ENCODE measurements around the gene GXYLT2. TPM values are rescaled to one million over a fixed set of nuclear protein-coding genes. Genes with fewer than 3 reads are reported as not detected.

Gene GXYLT2
- total and polyA plus RNA-seq, 10 of the 15 experiments (the other 5 are each of a cell fraction or from before 2014, with no cell fraction given): 0.27 to 2.6 (median 0.78) TPM

DNA sequence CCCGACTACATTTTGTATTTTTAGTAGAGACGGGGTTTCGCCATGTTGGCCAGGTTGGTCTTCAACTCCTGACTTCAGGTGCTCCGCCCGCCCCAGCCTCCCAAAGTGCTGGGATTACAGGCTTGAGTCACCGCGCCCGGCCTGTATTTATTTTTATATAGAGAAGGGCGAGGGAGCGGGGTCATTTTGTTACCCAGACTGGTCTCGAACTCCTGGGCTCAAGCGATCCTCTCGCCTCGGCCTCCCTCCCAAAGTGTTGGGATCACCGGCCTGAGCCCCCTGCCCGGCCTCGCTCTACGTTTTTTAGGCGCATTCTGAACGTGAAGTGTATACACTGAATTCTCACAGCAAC is 108.3 kb downstream of the GXYLT2 start:
- in situ Hi-C loops (cut with MboI): no loop called here
- H3K9ac ChIP-seq (ENCODE audit: control insufficient read depth, insufficient read depth, low read length): peak overlapping the region; percentile 80
- TF ChIP-seq, protein P1, sequence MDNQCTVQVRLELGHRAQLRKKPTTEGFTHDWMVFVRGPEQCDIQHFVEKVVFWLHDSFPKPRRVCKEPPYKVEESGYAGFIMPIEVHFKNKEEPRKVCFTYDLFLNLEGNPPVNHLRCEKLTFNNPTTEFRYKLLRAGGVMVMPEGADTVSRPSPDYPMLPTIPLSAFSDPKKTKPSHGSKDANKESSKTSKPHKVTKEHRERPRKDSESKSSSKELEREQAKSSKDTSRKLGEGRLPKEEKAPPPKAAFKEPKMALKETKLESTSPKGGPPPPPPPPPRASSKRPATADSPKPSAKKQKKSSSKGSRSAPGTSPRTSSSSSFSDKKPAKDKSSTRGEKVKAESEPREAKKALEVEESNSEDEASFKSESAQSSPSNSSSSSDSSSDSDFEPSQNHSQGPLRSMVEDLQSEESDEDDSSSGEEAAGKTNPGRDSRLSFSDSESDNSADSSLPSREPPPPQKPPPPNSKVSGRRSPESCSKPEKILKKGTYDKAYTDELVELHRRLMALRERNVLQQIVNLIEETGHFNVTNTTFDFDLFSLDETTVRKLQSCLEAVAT (IDR thresholded peaks at IDR 0.05): 0 out of 2 replicates have a peak, but pooled peaks have one; percentile 46
- TF ChIP-seq MTA2 (IDR thresholded peaks at IDR 0.05; ENCODE audit: low read depth): peak; percentile 18; the same call in 1 of the 2 replicates
- TF ChIP-seq, protein P2, sequence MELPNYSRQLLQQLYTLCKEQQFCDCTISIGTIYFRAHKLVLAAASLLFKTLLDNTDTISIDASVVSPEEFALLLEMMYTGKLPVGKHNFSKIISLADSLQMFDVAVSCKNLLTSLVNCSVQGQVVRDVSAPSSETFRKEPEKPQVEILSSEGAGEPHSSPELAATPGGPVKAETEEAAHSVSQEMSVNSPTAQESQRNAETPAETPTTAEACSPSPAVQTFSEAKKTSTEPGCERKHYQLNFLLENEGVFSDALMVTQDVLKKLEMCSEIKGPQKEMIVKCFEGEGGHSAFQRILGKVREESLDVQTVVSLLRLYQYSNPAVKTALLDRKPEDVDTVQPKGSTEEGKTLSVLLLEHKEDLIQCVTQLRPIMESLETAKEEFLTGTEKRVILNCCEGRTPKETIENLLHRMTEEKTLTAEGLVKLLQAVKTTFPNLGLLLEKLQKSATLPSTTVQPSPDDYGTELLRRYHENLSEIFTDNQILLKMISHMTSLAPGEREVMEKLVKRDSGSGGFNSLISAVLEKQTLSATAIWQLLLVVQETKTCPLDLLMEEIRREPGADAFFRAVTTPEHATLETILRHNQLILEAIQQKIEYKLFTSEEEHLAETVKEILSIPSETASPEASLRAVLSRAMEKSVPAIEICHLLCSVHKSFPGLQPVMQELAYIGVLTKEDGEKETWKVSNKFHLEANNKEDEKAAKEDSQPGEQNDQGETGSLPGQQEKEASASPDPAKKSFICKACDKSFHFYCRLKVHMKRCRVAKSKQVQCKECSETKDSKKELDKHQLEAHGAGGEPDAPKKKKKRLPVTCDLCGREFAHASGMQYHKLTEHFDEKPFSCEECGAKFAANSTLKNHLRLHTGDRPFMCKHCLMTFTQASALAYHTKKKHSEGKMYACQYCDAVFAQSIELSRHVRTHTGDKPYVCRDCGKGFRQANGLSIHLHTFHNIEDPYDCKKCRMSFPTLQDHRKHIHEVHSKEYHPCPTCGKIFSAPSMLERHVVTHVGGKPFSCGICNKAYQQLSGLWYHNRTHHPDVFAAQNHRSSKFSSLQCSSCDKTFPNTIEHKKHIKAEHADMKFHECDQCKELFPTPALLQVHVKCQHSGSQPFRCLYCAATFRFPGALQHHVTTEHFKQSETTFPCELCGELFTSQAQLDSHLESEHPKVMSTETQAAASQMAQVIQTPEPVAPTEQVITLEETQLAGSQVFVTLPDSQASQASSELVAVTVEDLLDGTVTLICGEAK (IDR thresholded peaks at IDR 0.05; ENCODE audit: borderline replicate concordance): peak; percentile 47; the same call in 1 of the 2 replicates
- no peak for TF ChIP-seq STAT3 (IDR thresholded peaks at IDR 0.05; ENCODE audit: low read depth, low read length)
- ATAC-seq (no peak), DNase-seq (ENCODE audit: low read depth, low spot score) (no peak), FAIRE-seq (no peak)
- H3K4me1 ChIP-seq (ENCODE audit: control insufficient read depth, insufficient read depth, low read length): peaks cover 4% of the 10 kb centered on the region
- peak overlapping the region; percentile 90 for H3K27ac ChIP-seq (ENCODE audit: control insufficient read depth, insufficient read depth)
- H4K20me1 ChIP-seq (ENCODE audit: control insufficient read depth, insufficient read depth): no peaks in the 10 kb centered on the region
- H3K4me2 ChIP-seq (ENCODE audit: control insufficient read depth, insufficient read depth): peak overlapping the region; percentile 97
- peak overlapping the region; percentile 97 for H2AFZ ChIP-seq (ENCODE audit: control insufficient read depth, low read depth, low read length)
- CTCF ChIA-PET: interaction anchor here (0.5 to 7.2 kb wide), 4 partner anchors 13 to 61 kb away, joined by 3 to 88 read pairs (median 16); no protein-coding TSS in a partner anchor
- SMC1A ChIA-PET (ENCODE audit: uncharacterized antibody, unreplicated experiment): interaction anchor here (1.0 to 6.6 kb wide), 6 partner anchors 15 to 145 kb away, joined by 3 to 62 read pairs (median 4); no protein-coding TSS in a partner anchor
- 79% methylated on average over 20 of the region's 20 CpGs for WGBS (ENCODE audit: insufficient coverage, insufficient replicate concordance, low lambda C conversion rate, missing lambda C conversion rate)
- intact Hi-C loops (cut with micrococcal nuclease; ENCODE audit: unreplicated experiment): loop anchor here (2.0 to 5.0 kb wide), 5 partner anchors 19 to 147 kb away; partner anchors contain the start of gene SHQ1
- peaks cover 0 to 4% of the 10 kb centered on the region in 2 experiments; a peak in 1 of 4 replicates for H3K36me3 ChIP-seq (ENCODE audit: control insufficient read depth in 2 of 2, insufficient read depth in 2 of 2, low read length in 1 of 2)
- peaks cover 43% of the 10 kb centered on the region for H3K79me2 ChIP-seq (ENCODE audit: control insufficient read depth, insufficient read depth, low read length)
- H3K27me3 ChIP-seq (replicated peaks in 1 of 2; ENCODE audit: control insufficient read depth in 2 of 2, insufficient read depth in 2 of 2, low read length in 1 of 2): no peaks in the 10 kb centered on the region
- no TSS peak for BruUV-seq (replicated peaks)
- RAD21 ChIA-PET (ENCODE audit: unreplicated experiment): interaction anchor here (0.7 to 5.0 kb wide), 3 partner anchors 46 to 59 kb away, joined by 5 to 48 read pairs (median 31); no protein-coding TSS in a partner anchor
- H3K9me3 ChIP-seq (replicated peaks; ENCODE audit: control insufficient read depth, insufficient read depth, low read length): no peaks in the 10 kb centered on the region
- POLR2A ChIA-PET: interaction anchor here (0.6 to 2.1 kb wide), 4 partner anchors 14 to 95 kb away, joined by 3 to 9 read pairs (median 4); no protein-coding TSS in a partner anchor
- H3K4me3 ChIP-seq: peak overlapping the region; percentile 62; the same call in 1 of the 2 replicates

All from GM12878 (cell line).